ENCODE results near the gene VEGFD. TPM values are rescaled to one million over a fixed set of nuclear protein-coding genes. Genes with fewer than 3 reads are reported as not detected.

The VEGFD gene
- total and polyA plus RNA-seq, 8 donors, result 0.25 to 4.2 (median 2.2) TPM; not detected in 4

DNA sequence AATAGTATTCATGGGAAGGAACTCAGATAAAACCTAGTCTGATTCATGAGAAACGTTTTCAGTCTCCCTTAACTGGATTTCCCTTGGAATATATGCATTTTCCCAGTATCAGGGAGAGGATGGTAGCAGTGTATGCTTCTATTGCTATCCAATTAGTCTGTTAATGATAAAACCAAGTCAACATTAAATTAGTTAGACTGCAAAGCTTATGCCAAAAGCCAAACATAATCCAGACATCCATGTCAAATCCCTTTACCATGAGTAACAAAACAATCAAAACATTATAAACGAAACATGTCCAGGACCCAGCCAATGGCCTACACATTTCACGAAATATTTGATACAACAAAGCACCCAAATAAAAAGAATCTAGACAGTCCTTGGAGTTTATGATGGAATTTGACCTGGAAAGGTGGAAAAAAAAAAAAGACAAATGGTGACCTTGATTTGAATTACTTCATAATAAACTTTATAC, 34.5 kb upstream of the VEGFD start:
- H3K4me1 ChIP-seq, result no peaks in the 10 kb centered on the region
- H3K27me3 ChIP-seq, result no peaks in the 10 kb centered on the region
- H3K36me3 ChIP-seq, result no peaks in the 10 kb centered on the region
- WGBS, 5 donors, result 43 to 70% (median 61%) methylated on average over 3 of the region's 3 CpGs
- peaks cover 0 to 12% (median 6%) of the 10 kb centered on the region in 4 donors for H3K9me3 ChIP-seq
- intact Hi-C loops (cut with DNase I; ENCODE audit: low total_unique reads), result no loop called here
- DNase-seq, result no peak
- TF ChIP-seq POLR2AphosphoS5 (IDR thresholded peaks at IDR 0.05), result no peak
- no peak for TF ChIP-seq CTCF (IDR thresholded peaks at IDR 0.05)
- TF ChIP-seq POLR2A (IDR thresholded peaks at IDR 0.05), result no peak
- no peak for TF ChIP-seq EP300 (IDR thresholded peaks at IDR 0.05)
- H3K4me3 ChIP-seq, result no peak overlapping the region
- no peak overlapping the region for H3K27ac ChIP-seq

GRCh38 chrX:15418041-15418706, 34.0 kb upstream of the VEGFD start:
- intact Hi-C loops (cut with DNase I; ENCODE audit: low total_unique reads), result no loop called here

GRCh38 chrX:15416133-15416993, 32.1 kb upstream of the VEGFD start:
- no peaks in the 10 kb centered on the region for H3K36me3 ChIP-seq
- no peak for TF ChIP-seq EP300 (IDR thresholded peaks at IDR 0.05)
- no peak for TF ChIP-seq CTCF (IDR thresholded peaks at IDR 0.05)
- no peak for TF ChIP-seq POLR2AphosphoS5 (IDR thresholded peaks at IDR 0.05)
- TF ChIP-seq POLR2A (IDR thresholded peaks at IDR 0.05), result no peak
- H3K4me3 ChIP-seq, result no peak overlapping the region
- H3K9me3 ChIP-seq, result peaks cover 0 to 12% (median 2%) of the 10 kb centered on the region in 4 donors
- intact Hi-C loops (cut with DNase I; ENCODE audit: low total_unique reads), result no loop called here
- no peaks in the 10 kb centered on the region for H3K27me3 ChIP-seq
- 67 to 95% (median 82%) methylated on average over 10 of the region's 10 CpGs for WGBS, 5 donors
- H3K27ac ChIP-seq, result no peak overlapping the region
- no peaks in the 10 kb centered on the region for H3K4me1 ChIP-seq
- no peak for DNase-seq

More at GRCh38 chrX:15418041-15418706, 34.0 kb upstream of the VEGFD start:
- no peak overlapping the region for H3K4me3 ChIP-seq
- DNase-seq, result peak in 1 of 2 donors; percentile 16
- H3K9me3 ChIP-seq, result peaks cover 0 to 12% (median 5%) of the 10 kb centered on the region in 4 donors
- 60 to 79% (median 72%) methylated on average over 6 of the region's 6 CpGs for WGBS, 5 donors
- H3K36me3 ChIP-seq, result no peaks in the 10 kb centered on the region
- TF ChIP-seq POLR2A (IDR thresholded peaks at IDR 0.05) (no peak), POLR2AphosphoS5 (IDR thresholded peaks at IDR 0.05) (no peak), EP300 (IDR thresholded peaks at IDR 0.05) (no peak), CTCF (IDR thresholded peaks at IDR 0.05) (no peak)
- H3K4me1 ChIP-seq, result no peaks in the 10 kb centered on the region
- no peak overlapping the region for H3K27ac ChIP-seq
- H3K27me3 ChIP-seq, result no peaks in the 10 kb centered on the region

DNA sequence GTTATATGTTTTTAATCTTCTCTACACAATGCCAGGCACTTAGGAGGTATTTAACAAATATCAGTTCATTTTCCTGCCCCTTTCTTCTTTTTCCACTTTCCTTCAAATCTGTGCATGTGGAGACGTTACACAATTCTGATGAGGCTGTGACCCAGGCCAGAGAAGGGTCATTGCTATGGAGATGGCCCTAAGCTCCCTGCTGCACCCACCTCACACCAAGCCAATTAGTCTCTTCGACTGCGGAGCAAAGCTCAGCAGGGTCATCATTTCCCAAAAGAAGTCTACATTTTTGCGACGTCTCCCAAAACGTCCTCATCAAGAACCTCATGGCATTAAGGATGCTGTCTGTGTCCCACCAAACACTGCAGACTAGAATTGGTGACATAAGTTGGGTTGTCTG, 28.9 kb upstream of the VEGFD start:
- H3K4me1 ChIP-seq, result no peaks in the 10 kb centered on the region
- TF ChIP-seq CTCF (IDR thresholded peaks at IDR 0.05) (no peak), EP300 (IDR thresholded peaks at IDR 0.05) (no peak), POLR2A (IDR thresholded peaks at IDR 0.05) (no peak)
- peaks cover 0 to 12% (median 2%) of the 10 kb centered on the region in 4 donors for H3K9me3 ChIP-seq
- intact Hi-C loops (cut with DNase I; ENCODE audit: low total_unique reads), result no loop called here
- H3K36me3 ChIP-seq, result no peaks in the 10 kb centered on the region
- H3K4me3 ChIP-seq, result no peak overlapping the region
- no peaks in the 10 kb centered on the region for H3K27me3 ChIP-seq
- no peak for DNase-seq
- WGBS, 5 donors, result 76 to 80% (median 78%) methylated on average over 6 of the region's 6 CpGs
- H3K27ac ChIP-seq, result no peak overlapping the region

Measured in stomach (tissue), 9 donors.